Astrocyte of the spinal cord (primary cell): ENCODE data around the gene ATP8B4.
"Not testable (repeated sequence)": the region's sequence is repeated elsewhere in the genome, so short reads cannot be mapped to it uniquely, and the experiment has no call there.

Source experiments
- DNase-seq: peaks from one replicate; pipeline ENCODE4 v3.0.0; 2011; ENCODE audit warnings: low read depth, low spot score
- H3K4me3 ChIP-seq: 2 replicates; pipeline ENCODE4 v1.5.1; 2011; ENCODE audit warnings: low read depth, mild to moderate bottlenecking, low read length, moderate library complexity
- in situ Hi-C: cut with HindIII; loops from 2 replicates; pipeline ENCODE4 v1.10.0; 2017; ENCODE audit warnings: low sequenced_read_pairs
- TF ChIP-seq, protein P1 (sequence below): IDR thresholded peaks from 2 replicates; pipeline ENCODE4 v1.5.1; 2012; ENCODE audit warnings: low read depth, mild to moderate bottlenecking, low read length, inconsistent platforms

Gene ATP8B4

DNA sequence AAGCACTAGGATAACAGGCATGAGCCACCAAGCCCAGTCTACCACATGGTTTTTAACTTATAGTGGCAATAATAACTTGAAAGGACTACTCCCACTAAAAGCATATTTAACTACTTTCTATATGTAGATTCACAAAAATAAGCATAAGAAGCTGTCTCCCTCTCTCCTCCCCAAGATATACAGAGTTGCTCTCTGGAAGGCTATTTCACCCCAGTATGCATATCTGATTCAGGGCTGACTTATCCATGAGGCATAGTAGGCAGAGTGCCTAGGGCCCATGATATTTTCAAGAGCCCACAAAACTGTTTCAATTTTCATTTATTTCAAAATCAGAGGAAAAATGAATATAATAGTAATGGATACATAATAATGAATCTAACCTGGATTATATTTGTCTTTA is 20.5 kb downstream of the ATP8B4 start:
- DNase-seq, result no peak
- TF ChIP-seq, protein P1, sequence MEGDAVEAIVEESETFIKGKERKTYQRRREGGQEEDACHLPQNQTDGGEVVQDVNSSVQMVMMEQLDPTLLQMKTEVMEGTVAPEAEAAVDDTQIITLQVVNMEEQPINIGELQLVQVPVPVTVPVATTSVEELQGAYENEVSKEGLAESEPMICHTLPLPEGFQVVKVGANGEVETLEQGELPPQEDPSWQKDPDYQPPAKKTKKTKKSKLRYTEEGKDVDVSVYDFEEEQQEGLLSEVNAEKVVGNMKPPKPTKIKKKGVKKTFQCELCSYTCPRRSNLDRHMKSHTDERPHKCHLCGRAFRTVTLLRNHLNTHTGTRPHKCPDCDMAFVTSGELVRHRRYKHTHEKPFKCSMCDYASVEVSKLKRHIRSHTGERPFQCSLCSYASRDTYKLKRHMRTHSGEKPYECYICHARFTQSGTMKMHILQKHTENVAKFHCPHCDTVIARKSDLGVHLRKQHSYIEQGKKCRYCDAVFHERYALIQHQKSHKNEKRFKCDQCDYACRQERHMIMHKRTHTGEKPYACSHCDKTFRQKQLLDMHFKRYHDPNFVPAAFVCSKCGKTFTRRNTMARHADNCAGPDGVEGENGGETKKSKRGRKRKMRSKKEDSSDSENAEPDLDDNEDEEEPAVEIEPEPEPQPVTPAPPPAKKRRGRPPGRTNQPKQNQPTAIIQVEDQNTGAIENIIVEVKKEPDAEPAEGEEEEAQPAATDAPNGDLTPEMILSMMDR, result no peak
- H3K4me3 ChIP-seq, result no peak overlapping the region
- in situ Hi-C loops, result no loop called here

DNA sequence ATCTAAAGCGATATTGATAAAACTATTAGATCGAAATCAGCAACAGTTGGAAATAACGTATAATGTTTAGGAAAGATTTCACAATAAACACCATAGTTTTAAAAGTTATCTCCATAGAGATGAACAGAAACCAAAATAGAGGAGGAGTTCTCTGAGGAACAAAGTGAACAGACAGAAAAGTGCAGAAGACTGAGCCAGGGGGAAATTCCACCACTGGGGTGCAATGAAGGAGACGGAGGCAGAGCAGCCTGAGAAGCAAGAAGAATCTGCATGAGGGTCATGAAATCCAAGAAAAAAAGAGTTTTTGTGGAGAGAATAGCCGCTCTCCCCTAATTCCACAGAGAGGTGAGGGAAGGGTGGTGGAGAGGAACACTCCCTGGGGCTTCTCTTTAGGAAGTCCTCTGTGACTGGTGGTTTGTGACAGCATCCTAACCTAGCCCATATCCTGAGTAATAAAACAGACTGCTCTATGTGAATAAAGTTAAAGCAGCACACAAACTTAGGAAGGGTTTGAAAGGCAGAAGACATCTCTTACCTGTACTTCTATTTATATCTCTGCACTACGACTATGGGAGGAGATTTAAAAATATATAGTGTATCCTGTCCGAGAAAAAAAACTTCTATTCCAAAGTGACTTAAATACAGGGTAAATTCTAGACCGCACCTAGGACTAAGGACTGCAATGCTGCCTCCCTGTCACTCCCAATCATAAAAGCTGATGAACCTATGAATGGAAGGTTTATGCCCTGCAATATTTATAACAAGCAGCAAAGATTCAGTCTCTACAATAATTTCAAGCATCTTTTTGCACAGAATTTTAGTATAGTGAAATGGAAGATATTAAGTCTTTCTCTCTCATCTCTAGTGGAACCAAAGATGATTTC is 22.9 kb downstream of the ATP8B4 start:
- no peak overlapping the region for H3K4me3 ChIP-seq
- in situ Hi-C loops, result no loop called here
- no peak for DNase-seq
- TF ChIP-seq, protein P1, result no peak

DNA sequence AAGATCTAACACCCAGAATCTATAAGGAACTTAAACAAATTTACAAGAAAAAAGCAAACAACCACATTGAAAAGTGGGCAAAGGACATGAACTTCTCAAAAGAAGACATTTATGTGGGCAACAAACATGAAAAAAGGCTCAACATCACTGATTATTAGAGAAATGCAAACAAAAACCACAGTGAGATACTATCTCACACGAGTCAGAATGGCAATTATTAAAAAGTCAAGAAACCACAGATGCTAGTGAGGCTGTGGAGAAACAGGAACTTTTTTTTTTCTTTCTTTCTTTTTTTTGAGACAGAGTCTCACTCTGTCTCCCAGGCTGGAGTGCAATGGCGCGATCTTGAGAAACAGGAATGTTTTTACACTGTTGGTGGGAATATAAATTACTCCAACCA is 29.6 kb downstream of the ATP8B4 start:
- H3K4me3 ChIP-seq, DNase-seq, in situ Hi-C loops: not testable (repeated sequence)

DNA sequence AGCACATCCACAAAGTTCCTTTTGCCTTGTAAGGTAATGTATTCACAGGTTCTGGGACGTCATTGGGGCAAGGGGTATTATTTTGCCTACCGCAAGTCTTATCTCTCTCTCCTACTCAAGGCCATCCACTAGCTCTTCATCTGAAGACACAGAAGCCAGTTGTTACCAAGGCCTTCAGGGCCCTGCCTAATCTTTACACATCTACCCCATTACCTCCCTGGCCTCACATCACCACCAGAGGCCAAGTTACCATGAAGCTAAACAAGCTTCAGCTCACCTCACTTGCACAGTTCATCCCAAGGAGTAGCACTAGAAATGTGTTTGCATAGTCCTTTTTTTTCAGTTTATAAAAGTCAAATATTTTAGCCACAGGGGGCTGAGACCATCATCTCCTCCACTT is 34.1 kb downstream of the ATP8B4 start:
- no peak overlapping the region for H3K4me3 ChIP-seq
- no peak for DNase-seq
- TF ChIP-seq, protein P1, result no peak
- in situ Hi-C loops, result no loop called here

DNA sequence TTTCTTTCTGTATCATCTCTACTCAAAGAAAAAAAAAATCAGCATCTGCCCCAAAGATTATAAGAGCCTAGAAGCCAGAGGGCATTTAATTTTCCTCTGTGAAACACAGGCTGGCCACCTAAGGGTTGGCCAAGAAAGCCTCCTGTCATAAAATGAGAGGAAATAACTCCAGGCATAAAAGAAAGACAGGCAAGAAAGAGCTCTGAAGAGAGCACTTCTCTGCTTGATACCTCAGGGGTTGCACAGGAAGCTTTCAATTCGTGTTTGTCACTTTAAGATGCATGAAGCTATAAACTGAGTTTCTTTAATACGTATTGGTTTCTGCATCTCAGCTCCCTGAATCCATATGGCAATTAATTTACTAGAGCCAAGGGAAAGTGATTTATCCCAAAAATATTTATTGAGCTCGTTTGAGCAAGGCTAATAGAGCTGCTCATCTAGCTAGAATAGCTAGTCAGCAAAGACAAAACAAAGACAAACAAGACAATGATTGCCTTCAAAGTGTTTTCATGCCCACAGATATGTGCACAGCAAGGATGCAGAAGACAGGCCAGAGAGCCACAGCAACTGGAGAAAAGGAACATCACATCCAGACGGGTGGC is 35.5 kb downstream of the ATP8B4 start:
- TF ChIP-seq, protein P1, result no peak
- no peak for DNase-seq
- in situ Hi-C loops, result no loop called here
- no peak overlapping the region for H3K4me3 ChIP-seq

DNA sequence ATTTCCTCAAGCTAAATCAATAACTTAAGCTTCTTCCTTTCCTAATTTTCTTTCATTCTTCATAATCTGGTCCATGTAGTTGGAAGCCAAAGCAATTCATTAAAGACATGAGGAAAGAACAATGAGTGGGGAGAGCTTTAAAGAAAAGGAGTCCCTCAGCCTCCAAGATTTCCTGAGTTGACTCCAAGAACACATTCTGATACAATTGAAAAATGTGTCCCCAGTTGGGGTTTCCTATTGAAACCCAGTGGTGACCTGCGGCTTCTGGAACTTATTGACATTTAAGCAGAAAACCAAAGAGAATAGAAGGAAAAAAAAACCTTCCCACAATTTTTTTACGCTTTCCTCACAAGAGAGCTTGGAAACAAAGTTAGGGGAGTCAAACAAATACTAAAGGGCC is 37.0 kb downstream of the ATP8B4 start:
- H3K4me3 ChIP-seq, result no peak overlapping the region
- in situ Hi-C loops, result no loop called here
- TF ChIP-seq, protein P1, result no peak
- no peak for DNase-seq

DNA sequence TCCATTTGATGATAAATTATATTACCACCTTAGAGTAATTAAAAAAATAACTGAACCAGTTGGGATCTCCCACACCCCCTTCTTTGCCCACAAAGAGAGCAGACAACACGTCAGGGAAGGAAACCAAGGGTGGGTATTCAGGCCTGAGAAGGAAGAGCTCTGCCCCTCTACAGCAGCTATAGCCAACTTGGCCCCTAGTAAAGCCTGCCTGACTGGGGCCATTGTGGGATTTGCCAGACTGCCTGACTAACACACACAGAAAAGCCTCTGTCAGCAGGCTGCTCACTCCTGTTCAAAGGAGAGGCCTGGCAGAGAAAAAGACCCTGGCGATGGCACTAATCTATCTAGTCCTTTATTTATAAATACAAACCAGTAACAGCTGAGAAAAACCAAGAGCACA is 41.4 kb downstream of the ATP8B4 start:
- TF ChIP-seq, protein P1, result no peak
- no peak overlapping the region for H3K4me3 ChIP-seq
- in situ Hi-C loops, result no loop called here
- DNase-seq, result no peak
